DND-41 (cell line): Measurements from ENCODE around the gene SMIM14.
"Not testable (repeated sequence)": the region's sequence is repeated elsewhere in the genome, so short reads cannot be mapped to it uniquely, and the experiment has no call there.

Source experiments
- ATAC-seq: fragments of 200-7000 bp; cut with Tn5 transposase; 3 replicates; pipeline ENCODE4 v1.9.1; 2021; ENCODE audit warnings: low read depth; ENCODE audit not compliant: insufficient read depth
- DNase-seq: peaks from one replicate; pipeline ENCODE4 v3.0.0-alpha.2; 2020
- H2AFZ ChIP-seq: 2 replicates; pipeline ENCODE4 v1.6.0; 2012; ENCODE audit warnings: low read depth, low read length
- H3K27ac ChIP-seq: 2 replicates; pipeline ENCODE4 v1.5.1; 2012; ENCODE audit warnings: low read length, inconsistent platforms
- H3K27me3 ChIP-seq: fragments of 200-600 bp; sonication (generic); 2 replicates; pipeline ENCODE4 v1.6.0; 2012; ENCODE audit warnings: low read length, mild to moderate bottlenecking, inconsistent platforms; ENCODE audit not compliant: insufficient read depth, poor library complexity
- H3K36me3 ChIP-seq: 2 replicates; pipeline ENCODE4 v1.5.1; 2012; ENCODE audit warnings: low read length, inconsistent platforms; ENCODE audit not compliant: insufficient read depth
- H3K4me1 ChIP-seq: 2 replicates; pipeline ENCODE4 v1.5.1; 2012; ENCODE audit warnings: mild to moderate bottlenecking, low read length; ENCODE audit not compliant: insufficient read depth
- H3K4me2 ChIP-seq: 2 replicates; pipeline ENCODE4 v1.6.0; 2012; ENCODE audit warnings: mild to moderate bottlenecking, moderate library complexity, low read length, inconsistent platforms; ENCODE audit not compliant: insufficient read depth
- H3K4me3 ChIP-seq, 2 experiments: fragments of 200-600 bp in 1 of 2; shearing (Covaris generic) in 1 of 2; 2 replicates each; pipeline ENCODE4 v1.5.1; 2012 to 2016; ENCODE audit warnings: inconsistent platforms in 2 of 2, low read length in 2 of 2, mild to moderate bottlenecking in 2 of 2, low read depth in 1 of 2, moderate library complexity in 1 of 2
- H3K79me2 ChIP-seq: 2 replicates; pipeline ENCODE4 v1.6.0; 2012; ENCODE audit warnings: low read length, inconsistent platforms; ENCODE audit not compliant: insufficient read depth
- H3K9ac ChIP-seq: 2 replicates; pipeline ENCODE4 v1.6.0; 2012; ENCODE audit warnings: low read depth, mild to moderate bottlenecking, inconsistent platforms, low read length, moderate library complexity
- H3K9me3 ChIP-seq: 2 replicates; pipeline ENCODE4 v1.5.1; 2012; ENCODE audit warnings: low read length, moderate library complexity, mild to moderate bottlenecking, inconsistent platforms; ENCODE audit not compliant: insufficient read depth, severe bottlenecking
- H4K20me1 ChIP-seq: 2 replicates; pipeline ENCODE4 v1.6.0; 2012; ENCODE audit warnings: low read length; ENCODE audit not compliant: insufficient read depth
- CTCF ChIP-seq: IDR thresholded peaks from 2 replicates; pipeline ENCODE4 v1.5.1; 2012; ENCODE audit warnings: borderline replicate concordance, low read length, moderate library complexity, mild to moderate bottlenecking; ENCODE audit not compliant: poor library complexity, severe bottlenecking; ENCODE audit errors: extremely low read depth
- EZH2 ChIP-seq: IDR thresholded peaks from 3 replicates; pipeline ENCODE4 v1.6.1; 2012; ENCODE audit warnings: borderline replicate concordance, low read depth, mild to moderate bottlenecking, moderate library complexity, low read length, inconsistent platforms; ENCODE audit not compliant: severe bottlenecking

Gene SMIM14

DNA sequence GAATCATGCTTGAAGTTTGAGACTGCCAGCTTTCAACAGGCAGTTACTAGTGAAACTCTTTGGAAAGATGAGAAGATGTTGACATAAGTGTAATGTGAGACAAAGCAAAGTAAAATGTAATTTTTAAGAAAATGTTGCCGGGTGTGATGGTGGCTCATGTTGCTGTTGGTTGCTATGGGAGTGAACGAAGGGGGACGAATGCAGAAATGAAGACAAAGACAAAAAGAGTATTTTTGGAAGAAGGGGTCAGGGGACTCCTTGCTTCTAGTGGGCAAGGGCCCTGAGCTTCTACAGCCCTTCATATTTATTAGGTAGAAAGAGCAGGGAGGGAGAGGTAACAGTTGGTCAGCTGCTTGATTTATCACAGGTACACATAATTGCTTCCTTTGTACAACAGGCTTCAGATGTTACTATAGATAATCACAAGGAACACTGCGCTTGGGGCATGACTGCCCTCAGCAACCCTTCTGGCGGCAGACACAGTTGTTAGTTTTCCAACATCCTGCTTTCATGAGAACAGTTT lies 99.5 kb downstream of the SMIM14 start:
- no peaks in the 10 kb centered on the region for H4K20me1 ChIP-seq
- ATAC-seq (no peak), DNase-seq (no peak)
- no peak overlapping the region for H3K4me2 ChIP-seq
- H3K9me3 ChIP-seq: no peaks in the 10 kb centered on the region
- H3K4me3 ChIP-seq: no peak overlapping the region
- H3K9ac ChIP-seq: no peak overlapping the region
- no peaks in the 10 kb centered on the region for H3K36me3 ChIP-seq
- no peak for TF ChIP-seq CTCF
- no peak for TF ChIP-seq EZH2
- no peaks in the 10 kb centered on the region for H3K4me1 ChIP-seq
- no peak overlapping the region for H2AFZ ChIP-seq
- no peak overlapping the region for H3K27ac ChIP-seq
- no peaks in the 10 kb centered on the region for H3K27me3 ChIP-seq
- H3K79me2 ChIP-seq: no peaks in the 10 kb centered on the region

DNA sequence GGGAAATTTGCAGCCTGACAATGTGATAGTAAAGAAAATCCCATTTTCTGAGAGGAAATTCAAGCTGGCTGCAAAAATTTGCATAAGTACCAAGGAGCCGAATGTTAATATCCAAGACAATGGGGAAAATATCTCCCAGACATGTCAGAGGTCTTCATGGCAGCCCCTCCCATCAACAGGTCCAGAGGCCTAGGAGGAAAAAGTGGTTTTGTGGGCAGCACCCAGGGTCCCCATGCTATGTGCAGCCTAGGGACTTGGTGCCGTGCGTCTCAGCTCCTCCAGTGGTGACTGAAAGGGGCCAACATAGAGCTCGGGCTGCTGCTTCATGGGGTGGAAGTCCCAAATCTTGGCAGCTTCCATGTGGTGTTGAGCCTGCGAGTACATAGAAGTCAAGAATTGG lies 105.1 kb downstream of the SMIM14 start:
- Histone ChIP-seq H3K9ac (no peak overlapping the region), H4K20me1 (no peaks in the 10 kb centered on the region), H3K4me1 (peaks cover under 1% of the 10 kb centered on the region; the same call in 1 of the 2 replicates), H3K36me3 (no peaks in the 10 kb centered on the region), H3K27me3 (no peaks in the 10 kb centered on the region), H3K27ac (no peak overlapping the region), H3K4me2 (no peak overlapping the region), H3K4me3 (no peak overlapping the region), H2AFZ (no peak overlapping the region), H3K9me3 (peaks cover 13% of the 10 kb centered on the region), H3K79me2 (no peaks in the 10 kb centered on the region)
- no peak for ATAC-seq
- DNase-seq: no peak
- TF ChIP-seq CTCF: no peak
- no peak for TF ChIP-seq EZH2

GRCh38 chr4:39532237-39532636 lies 106.4 kb downstream of the SMIM14 start:
- H3K4me1 ChIP-seq: peaks cover 10% of the 10 kb centered on the region
- DNase-seq: not testable (repeated sequence)

GRCh38 chr4:39530682-39531081 lies 108.0 kb downstream of the SMIM14 start:
- Histone ChIP-seq H3K9ac (no peak overlapping the region), H3K27ac (no peak overlapping the region), H3K27me3 (no peaks in the 10 kb centered on the region), H3K4me3 (no peak overlapping the region), H2AFZ (no peak overlapping the region), H3K36me3 (no peaks in the 10 kb centered on the region), H3K9me3 (peaks cover 13% of the 10 kb centered on the region), H3K4me1 (peaks cover 23% of the 10 kb centered on the region), H4K20me1 (no peaks in the 10 kb centered on the region), H3K79me2 (no peaks in the 10 kb centered on the region), H3K4me2 (no peak overlapping the region)
- no peak for DNase-seq
- ATAC-seq: no peak
- TF ChIP-seq CTCF: no peak
- no peak for TF ChIP-seq EZH2

More at GRCh38 chr4:39532237-39532636, 106.4 kb downstream of the SMIM14 start:
- H3K27ac ChIP-seq, H3K27me3 ChIP-seq, H3K4me2 ChIP-seq, H3K9ac ChIP-seq, ATAC-seq, H3K36me3 ChIP-seq, H2AFZ ChIP-seq, H3K79me2 ChIP-seq, H3K4me3 ChIP-seq, H4K20me1 ChIP-seq: not testable (repeated sequence)
- H3K9me3 ChIP-seq: peaks cover 13% of the 10 kb centered on the region
